HUES64 (cell line): ENCODE results near the gene PLEKHA3. TPM values are rescaled to one million over a fixed set of nuclear protein-coding genes. Genes with fewer than 3 reads are reported as not detected.

Experiments used
- H3K27ac ChIP-seq: 2 replicates; pipeline ENCODE4 v1.7.0; 2013; ENCODE audit warnings: low read depth, low read length, inconsistent platforms
- H3K27me3 ChIP-seq: 2 replicates; pipeline ENCODE4 v1.6.1; 2013; ENCODE audit warnings: mild to moderate bottlenecking, low read length; ENCODE audit not compliant: insufficient read depth
- H3K36me3 ChIP-seq: 2 replicates; pipeline ENCODE4 v1.6.1; 2013; ENCODE audit warnings: mild to moderate bottlenecking, low read length; ENCODE audit not compliant: insufficient read depth
- H3K4me1 ChIP-seq: 2 replicates; pipeline ENCODE4 v1.6.1; 2013; ENCODE audit warnings: mild to moderate bottlenecking, low read length, moderate library complexity; ENCODE audit not compliant: insufficient read depth
- H3K4me3 ChIP-seq: 2 replicates; pipeline ENCODE4 v1.5.1; 2013; ENCODE audit warnings: mild to moderate bottlenecking, low read length, moderate library complexity
- H3K9ac ChIP-seq: 2 replicates; pipeline ENCODE4 v1.6.1; 2013; ENCODE audit warnings: mild to moderate bottlenecking, low read depth, low read length
- H3K9me3 ChIP-seq: 2 replicates; pipeline ENCODE4 v1.6.1; 2013; ENCODE audit warnings: low read depth, low read length; ENCODE audit not compliant: insufficient read depth
- WGBS: fragments of 150-250, 120-280 bp; methylation state at CpG from one replicate; pipeline ENCODE4 v1.1.7; 2013; ENCODE audit warnings: missing lambda C conversion rate; 5-methylcytosine and 5-hydroxymethylcytosine counted together
- polyA plus RNA-seq, 2 experiments: library from polyadenylated mRNA; stranded (reverse); fragments of 50-300 nt; gene quantifications; one replicate each; pipeline ENCODE4 v1.2.3, GENCODE V29; 2013

PLEKHA3 gene
- polyA plus RNA-seq (2013, experiment 1 of 2): 9.2 TPM
- 7.8 TPM for polyA plus RNA-seq (2013, experiment 2 of 2)

DNA sequence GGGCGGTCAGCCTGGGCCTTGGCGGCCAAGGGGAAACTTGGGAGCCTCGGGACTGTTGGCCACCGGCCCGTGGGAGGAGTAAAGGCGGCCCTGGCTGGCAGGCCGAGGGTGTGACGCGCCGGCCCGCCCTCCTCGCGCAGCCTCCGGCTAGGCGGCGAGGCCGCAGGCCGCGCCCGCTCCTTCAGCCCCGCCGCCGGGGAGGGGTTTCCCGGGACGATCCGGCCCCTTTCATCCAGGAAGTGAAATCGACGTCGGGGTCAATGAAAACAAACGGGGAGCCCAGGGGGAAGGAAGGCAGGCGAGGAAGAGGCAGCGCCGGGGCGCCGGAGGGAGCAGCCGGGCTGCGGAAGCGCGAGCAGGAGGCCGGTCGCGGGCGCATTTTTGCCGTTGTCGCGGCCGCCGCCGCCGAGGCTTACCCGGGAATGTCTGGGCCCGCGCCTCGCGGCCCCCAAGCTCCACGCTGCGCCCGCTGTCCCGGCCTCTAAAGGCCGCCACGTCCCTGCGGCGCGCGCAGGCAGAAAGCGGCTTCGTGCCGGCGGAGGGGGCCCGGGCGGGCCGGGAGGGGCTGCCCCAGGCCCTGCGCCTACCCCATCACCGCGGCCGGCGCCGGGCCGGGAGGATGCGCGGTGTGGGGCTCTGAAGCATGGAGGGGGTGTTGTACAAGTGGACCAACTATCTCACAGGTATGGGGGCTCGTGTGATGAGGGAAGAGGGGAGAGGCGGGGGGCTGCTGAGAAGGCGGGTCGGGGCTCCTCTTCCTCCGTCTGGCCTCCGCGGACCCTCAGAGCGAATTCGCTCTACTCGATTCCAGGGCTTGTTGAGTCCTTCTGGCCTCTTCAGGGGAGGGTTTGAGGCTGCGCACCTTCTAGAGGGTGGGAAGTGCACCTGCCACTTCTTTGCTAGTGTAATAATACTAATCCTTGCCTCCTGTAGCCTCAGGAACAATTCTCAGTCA is at the start of gene PLEKHA3:
Gene PLEKHA3, plus strand, starts transcription at position 231 of the 955 bp plus-strand sequence. Its CDS starts 413 bp downstream, at position 644.
- Histone ChIP-seq H3K9ac (peak within 1 kb of the TSS; percentile 75), H3K4me1 (peaks cover 16% of the 10 kb centered on the region), H3K4me3 (peak within 1 kb of the TSS; percentile 89), H3K36me3 (no peaks in the 10 kb centered on the region), H3K27ac (peak within 1 kb of the TSS; percentile 70; the same call in 1 of the 2 replicates), H3K9me3 (no peaks in the 10 kb centered on the region), H3K27me3 (peaks cover 9% of the 10 kb centered on the region)
- 1% methylated on average over 92 of the region's 92 CpGs for WGBS

DNA sequence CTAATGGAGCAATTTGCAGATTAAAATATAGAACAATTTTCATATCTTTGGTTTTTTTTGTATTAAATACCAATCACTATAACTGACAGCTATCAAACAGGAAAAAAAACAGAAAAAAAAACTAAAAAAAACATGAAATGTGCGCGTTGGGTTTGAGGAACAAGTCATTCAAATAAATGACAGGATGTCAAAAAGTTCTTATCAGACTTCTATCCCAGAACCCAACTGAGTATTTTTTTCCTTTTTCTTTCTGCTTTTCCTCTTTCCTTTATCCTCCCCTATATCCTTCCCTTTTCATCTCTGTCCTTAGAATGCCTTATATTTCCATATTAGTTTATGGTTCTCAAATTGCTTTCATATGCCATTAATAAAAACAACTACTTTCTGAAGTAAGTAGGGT is 43.6 kb upstream of the PLEKHA3 start:
- no peak overlapping the region for H3K4me3 ChIP-seq
- peaks cover 15% of the 10 kb centered on the region; the same call in 1 of the 2 replicates for H3K4me1 ChIP-seq
- no peak overlapping the region for H3K27ac ChIP-seq
- no peak overlapping the region for H3K9ac ChIP-seq
- peaks cover 96% of the 10 kb centered on the region for H3K36me3 ChIP-seq
- 92% methylated on average over 2 of the region's 2 CpGs for WGBS
- no peaks in the 10 kb centered on the region for H3K9me3 ChIP-seq
- no peaks in the 10 kb centered on the region for H3K27me3 ChIP-seq

- Histone ChIP-seq H3K27me3 (no peaks in the 10 kb centered on the region), H3K36me3 (peaks cover 96% of the 10 kb centered on the region), H3K4me1 (peaks cover 15% of the 10 kb centered on the region; the same call in 1 of the 2 replicates), H3K27ac (no peak overlapping the region), H3K9ac (no peak overlapping the region), H3K9me3 (no peaks in the 10 kb centered on the region), H3K4me3 (no peak overlapping the region)
- 96% methylated on average over 2 of the region's 2 CpGs for WGBS
Measured at GRCh38 chr2:178441426-178441825, 38.8 kb upstream of the PLEKHA3 start.

DNA sequence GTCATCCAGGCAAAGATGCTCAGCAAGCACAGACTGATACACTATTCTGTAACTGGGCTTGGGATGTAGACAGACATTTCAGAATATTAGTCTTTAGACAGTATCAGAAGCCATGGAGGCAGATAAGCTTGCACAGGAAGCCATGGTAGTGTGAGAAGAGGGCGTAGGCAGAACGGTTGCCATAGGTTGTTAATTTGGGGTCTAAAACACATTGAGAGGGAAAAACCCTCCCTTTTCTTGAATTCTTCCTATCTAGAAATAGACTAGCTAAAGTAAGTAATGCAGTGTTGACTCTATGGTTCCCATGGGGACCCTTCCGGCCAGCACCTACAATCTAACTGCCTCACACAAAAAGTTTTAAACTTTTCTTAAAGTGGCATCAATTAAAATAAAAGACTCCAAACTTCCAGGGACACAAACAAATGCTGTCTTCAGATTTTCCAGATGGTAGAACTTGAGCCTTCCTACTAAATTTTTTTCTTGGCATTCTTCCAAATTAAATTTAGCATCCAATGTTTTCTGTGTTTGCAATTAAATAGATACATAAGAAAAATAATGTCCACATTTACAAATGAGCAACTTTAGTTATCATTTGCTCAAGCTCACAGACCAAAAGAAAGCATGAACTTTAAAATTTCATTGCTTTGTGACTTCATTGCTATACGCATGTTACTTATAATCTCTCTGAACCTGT is 31.1 kb upstream of the PLEKHA3 start:
- H3K9ac ChIP-seq: no peak overlapping the region
- H3K4me1 ChIP-seq: peaks cover 8% of the 10 kb centered on the region; the same call in 1 of the 2 replicates
- 86% methylated on average over 3 of the region's 4 CpGs for WGBS
- H3K9me3 ChIP-seq: no peaks in the 10 kb centered on the region
- H3K27me3 ChIP-seq: no peaks in the 10 kb centered on the region
- peak overlapping the region; percentile 70 for H3K4me3 ChIP-seq
- H3K36me3 ChIP-seq: peaks cover 56% of the 10 kb centered on the region
- no peak overlapping the region for H3K27ac ChIP-seq

DNA sequence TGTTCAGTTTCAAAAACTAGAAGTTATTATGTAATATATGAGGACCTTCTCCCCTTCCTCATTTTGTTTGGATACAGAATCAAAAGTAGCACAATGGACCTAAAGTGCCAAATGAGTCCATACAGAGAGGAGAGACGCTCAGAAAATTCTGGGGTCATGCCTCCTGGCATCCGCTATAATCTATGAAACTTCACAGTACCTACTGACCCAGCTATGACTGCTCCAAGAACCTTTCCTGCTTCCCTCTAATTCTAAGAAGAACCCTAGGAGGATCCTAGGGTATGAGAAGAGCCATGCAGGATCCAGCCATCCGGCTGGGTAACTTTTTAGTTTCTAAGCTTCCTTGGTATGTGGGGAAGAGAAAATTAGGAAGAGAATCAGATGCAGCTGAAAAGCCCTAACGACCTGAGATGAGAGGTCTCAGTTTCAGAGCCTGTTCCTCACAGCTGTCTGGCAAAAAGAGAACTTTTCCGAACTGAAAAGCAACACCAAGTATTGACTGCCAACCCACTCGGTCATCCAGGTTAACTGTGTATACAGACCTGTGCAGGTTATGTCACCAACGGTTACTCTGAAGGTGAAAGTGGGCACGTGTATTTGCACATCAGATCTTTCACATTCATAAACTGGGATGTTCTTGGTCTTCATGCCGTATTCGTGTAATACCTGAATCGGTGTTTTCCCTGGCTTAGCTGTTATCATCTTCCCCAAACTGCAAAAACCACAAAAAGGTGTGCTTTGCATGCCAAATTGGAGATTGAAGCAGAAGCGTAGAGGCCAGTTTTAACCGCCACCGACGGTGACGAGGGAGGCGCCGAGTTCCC is 30.3 kb upstream of the PLEKHA3 start:
- WGBS: 24% methylated on average over 18 of the region's 18 CpGs
- Histone ChIP-seq H3K9ac (peak overlapping the region; percentile 99), H3K27ac (peak overlapping the region; percentile 99; the same call in 1 of the 2 replicates), H3K4me1 (peaks cover 8% of the 10 kb centered on the region; the same call in 1 of the 2 replicates), H3K9me3 (no peaks in the 10 kb centered on the region), H3K36me3 (peaks cover 48% of the 10 kb centered on the region), H3K4me3 (peak overlapping the region; percentile 70), H3K27me3 (no peaks in the 10 kb centered on the region)

- Histone ChIP-seq H3K36me3 (peaks cover 43% of the 10 kb centered on the region), H3K27ac (peak overlapping the region; percentile 99; the same call in 1 of the 2 replicates), H3K9me3 (no peaks in the 10 kb centered on the region), H3K27me3 (no peaks in the 10 kb centered on the region), H3K4me3 (peak overlapping the region; percentile 70), H3K4me1 (peaks cover 8% of the 10 kb centered on the region; the same call in 1 of the 2 replicates), H3K9ac (peak overlapping the region; percentile 99)
- under 1% methylated on average over 25 of the region's 25 CpGs for WGBS
Measured at GRCh38 chr2:178450524-178450773, 29.8 kb upstream of the PLEKHA3 start.

GRCh38 chr2:178450774-178451525 is 29.3 kb upstream of the PLEKHA3 start, which contains the start of the genes PJVK and PRKRA:
Gene PJVK, plus strand, starts transcription at chr2:178451378. Its CDS starts 2,032 bp downstream, at chr2:178453410.
Gene PRKRA, minus strand, starts transcription at chr2:178451175. Its CDS starts 145 bp downstream, at chr2:178451030.
- 8% methylated on average over 76 of the region's 76 CpGs for WGBS
- Histone ChIP-seq H3K27ac (peak within 1 kb of the TSS; percentile 99), H3K9me3 (no peaks in the 10 kb centered on the region), H3K4me1 (peaks cover 8% of the 10 kb centered on the region; the same call in 1 of the 2 replicates), H3K27me3 (no peaks in the 10 kb centered on the region), H3K9ac (peak within 1 kb of the TSS; percentile 99), H3K36me3 (peaks cover 38% of the 10 kb centered on the region), H3K4me3 (peak within 1 kb of the TSS; percentile 70)

GRCh38 chr2:178452334-178452733 is 27.9 kb upstream of the PLEKHA3 start:
- no peak overlapping the region for H3K4me3 ChIP-seq
- H3K9ac ChIP-seq: no peak overlapping the region
- no peak overlapping the region for H3K27ac ChIP-seq
- WGBS: 93% methylated on average over 1 of the region's 2 CpGs
- peaks cover 26% of the 10 kb centered on the region for H3K36me3 ChIP-seq
- peaks cover 8% of the 10 kb centered on the region; the same call in 1 of the 2 replicates for H3K4me1 ChIP-seq
- no peaks in the 10 kb centered on the region for H3K9me3 ChIP-seq
- H3K27me3 ChIP-seq: no peaks in the 10 kb centered on the region

- H3K27me3 ChIP-seq: no peaks in the 10 kb centered on the region
- H3K4me1 ChIP-seq: peaks cover 8% of the 10 kb centered on the region; the same call in 1 of the 2 replicates
- H3K9me3 ChIP-seq: no peaks in the 10 kb centered on the region
- 91% methylated on average over 4 of the region's 5 CpGs for WGBS
- no peak overlapping the region for H3K4me3 ChIP-seq
- H3K27ac ChIP-seq: no peak overlapping the region
- H3K36me3 ChIP-seq: peaks cover 21% of the 10 kb centered on the region
- no peak overlapping the region for H3K9ac ChIP-seq
Measured at GRCh38 chr2:178452870-178453269, 27.4 kb upstream of the PLEKHA3 start.

- WGBS: 92% methylated on average over 5 of the region's 5 CpGs
- H3K4me3 ChIP-seq: no peak overlapping the region
- no peaks in the 10 kb centered on the region for H3K36me3 ChIP-seq
- no peaks in the 10 kb centered on the region for H3K27me3 ChIP-seq
- no peaks in the 10 kb centered on the region for H3K4me1 ChIP-seq
- H3K9me3 ChIP-seq: no peaks in the 10 kb centered on the region
- H3K27ac ChIP-seq: no peak overlapping the region
- H3K9ac ChIP-seq: no peak overlapping the region
Measured at GRCh38 chr2:178455947-178456346, 24.3 kb upstream of the PLEKHA3 start.
